DOHH2 (cell line): ENCODE measurements around the gene PRG2.

Experiments used
- EZH2phosphoT487 ChIP-seq: fragments of 200-600 bp; sonication (generic); IDR thresholded peaks from 2 replicates; pipeline ENCODE4 v1.6.1; 2017; ENCODE audit warnings: borderline replicate concordance, mild to moderate bottlenecking, antibody characterized with exemption, low read length, moderate library complexity, mixed read lengths
- TF ChIP-seq, protein P1 (sequence below): fragments of 200-600 bp; sonication (generic); IDR thresholded peaks from one replicate; pipeline ENCODE4 v1.5.1; 2014; ENCODE audit warnings: antibody characterized with exemption, mild to moderate bottlenecking, low read depth, low read length; ENCODE audit not compliant: poor library complexity, severe bottlenecking

DNA sequence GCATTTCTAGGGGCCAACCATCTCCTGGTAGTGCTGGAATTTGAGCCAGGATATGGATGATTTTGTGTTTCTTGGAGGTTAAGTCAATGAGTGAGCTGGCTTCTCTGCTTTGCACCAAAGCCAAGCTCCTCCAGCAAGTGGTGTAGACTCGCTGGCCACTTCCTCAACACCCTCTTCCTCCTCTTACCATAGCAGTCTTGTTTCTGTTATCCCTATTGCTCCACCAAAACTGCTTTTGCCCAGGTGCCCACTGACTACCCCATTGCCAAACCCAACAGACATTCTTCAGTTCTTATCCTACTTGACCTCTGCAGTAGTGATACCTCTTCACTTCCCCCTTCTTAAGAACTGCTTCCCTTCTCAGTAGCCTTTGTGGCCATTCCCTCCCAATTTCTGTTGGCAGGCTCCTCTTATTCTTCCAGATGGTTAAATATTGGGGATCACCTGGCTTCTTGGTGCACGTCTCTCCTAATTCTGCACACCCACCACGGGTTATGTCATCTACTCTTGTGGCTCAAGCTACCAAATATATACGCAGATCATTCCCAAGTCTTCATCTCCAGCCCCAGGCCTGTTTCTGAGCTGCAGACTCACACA is 7.0 kb upstream of the PRG2 start:
- TF ChIP-seq, protein P1, sequence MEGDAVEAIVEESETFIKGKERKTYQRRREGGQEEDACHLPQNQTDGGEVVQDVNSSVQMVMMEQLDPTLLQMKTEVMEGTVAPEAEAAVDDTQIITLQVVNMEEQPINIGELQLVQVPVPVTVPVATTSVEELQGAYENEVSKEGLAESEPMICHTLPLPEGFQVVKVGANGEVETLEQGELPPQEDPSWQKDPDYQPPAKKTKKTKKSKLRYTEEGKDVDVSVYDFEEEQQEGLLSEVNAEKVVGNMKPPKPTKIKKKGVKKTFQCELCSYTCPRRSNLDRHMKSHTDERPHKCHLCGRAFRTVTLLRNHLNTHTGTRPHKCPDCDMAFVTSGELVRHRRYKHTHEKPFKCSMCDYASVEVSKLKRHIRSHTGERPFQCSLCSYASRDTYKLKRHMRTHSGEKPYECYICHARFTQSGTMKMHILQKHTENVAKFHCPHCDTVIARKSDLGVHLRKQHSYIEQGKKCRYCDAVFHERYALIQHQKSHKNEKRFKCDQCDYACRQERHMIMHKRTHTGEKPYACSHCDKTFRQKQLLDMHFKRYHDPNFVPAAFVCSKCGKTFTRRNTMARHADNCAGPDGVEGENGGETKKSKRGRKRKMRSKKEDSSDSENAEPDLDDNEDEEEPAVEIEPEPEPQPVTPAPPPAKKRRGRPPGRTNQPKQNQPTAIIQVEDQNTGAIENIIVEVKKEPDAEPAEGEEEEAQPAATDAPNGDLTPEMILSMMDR = no peak
- TF ChIP-seq EZH2phosphoT487 = no peak
